ENCODE results near the gene SLC17A2. TPM values are rescaled to one million over a fixed set of nuclear protein-coding genes. Genes with fewer than 3 reads are reported as not detected.
"Not testable (repeated sequence)": the region's sequence is repeated elsewhere in the genome, so short reads cannot be mapped to it uniquely, and the experiment has no call there.

Gene SLC17A2
- total RNA-seq, 1 donor from 2014 or later, result not detected

DNA sequence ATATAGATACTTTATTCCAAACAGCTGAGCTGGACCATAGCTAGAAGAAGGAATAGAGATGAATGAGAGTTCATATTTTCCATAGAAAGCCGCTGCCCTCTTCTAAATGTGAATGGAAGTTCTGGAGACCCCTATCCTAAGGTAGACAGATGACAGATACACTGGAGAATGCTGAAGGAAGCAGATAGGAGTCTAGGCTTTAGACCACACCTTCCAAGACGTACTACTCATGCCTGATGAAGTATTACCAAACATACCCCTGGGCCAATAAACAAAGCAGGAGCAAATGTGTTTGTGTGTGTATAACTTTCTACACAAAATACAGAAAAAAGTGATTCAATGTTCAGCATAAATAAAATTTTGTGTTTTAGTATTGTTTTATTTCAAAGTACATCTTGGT lies 9.1 kb upstream of the SLC17A2 start:
- no peak for DNase-seq (ENCODE audit: extremely low spot score, unreplicated experiment)
- H3K9me3 Mint-ChIP-seq (ENCODE audit: unreplicated experiment), result no peaks in the 10 kb centered on the region

DNA sequence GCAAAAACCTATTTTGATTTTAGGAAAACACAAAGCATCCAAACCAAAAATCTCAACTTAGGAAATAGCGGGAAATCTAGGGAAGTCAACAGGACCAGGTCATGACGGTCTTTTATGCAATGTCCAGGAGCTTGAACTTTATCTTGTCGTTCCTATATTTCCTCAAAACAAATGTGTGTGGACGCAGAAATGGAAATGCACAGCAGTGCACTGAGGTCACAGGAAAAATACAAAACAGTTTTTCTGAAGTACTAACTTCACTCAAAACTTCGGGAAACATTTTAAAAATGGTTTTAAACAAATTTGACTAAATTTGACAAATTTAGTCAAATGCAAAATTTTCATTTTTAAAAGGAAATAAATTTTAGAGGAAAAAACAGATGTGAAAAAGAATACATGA lies 5.5 kb upstream of the SLC17A2 start:
- H3K4me3 Mint-ChIP-seq (ENCODE audit: unreplicated experiment), result no peak overlapping the region
- TF ChIP-seq, protein P1, sequence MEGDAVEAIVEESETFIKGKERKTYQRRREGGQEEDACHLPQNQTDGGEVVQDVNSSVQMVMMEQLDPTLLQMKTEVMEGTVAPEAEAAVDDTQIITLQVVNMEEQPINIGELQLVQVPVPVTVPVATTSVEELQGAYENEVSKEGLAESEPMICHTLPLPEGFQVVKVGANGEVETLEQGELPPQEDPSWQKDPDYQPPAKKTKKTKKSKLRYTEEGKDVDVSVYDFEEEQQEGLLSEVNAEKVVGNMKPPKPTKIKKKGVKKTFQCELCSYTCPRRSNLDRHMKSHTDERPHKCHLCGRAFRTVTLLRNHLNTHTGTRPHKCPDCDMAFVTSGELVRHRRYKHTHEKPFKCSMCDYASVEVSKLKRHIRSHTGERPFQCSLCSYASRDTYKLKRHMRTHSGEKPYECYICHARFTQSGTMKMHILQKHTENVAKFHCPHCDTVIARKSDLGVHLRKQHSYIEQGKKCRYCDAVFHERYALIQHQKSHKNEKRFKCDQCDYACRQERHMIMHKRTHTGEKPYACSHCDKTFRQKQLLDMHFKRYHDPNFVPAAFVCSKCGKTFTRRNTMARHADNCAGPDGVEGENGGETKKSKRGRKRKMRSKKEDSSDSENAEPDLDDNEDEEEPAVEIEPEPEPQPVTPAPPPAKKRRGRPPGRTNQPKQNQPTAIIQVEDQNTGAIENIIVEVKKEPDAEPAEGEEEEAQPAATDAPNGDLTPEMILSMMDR (IDR thresholded peaks at IDR 0.05), result no peak
- no peaks in the 10 kb centered on the region for H3K9me3 Mint-ChIP-seq (ENCODE audit: unreplicated experiment)
- peaks cover 14% of the 10 kb centered on the region for H3K27me3 Mint-ChIP-seq (ENCODE audit: unreplicated experiment)
- H3K4me1 Mint-ChIP-seq (ENCODE audit: unreplicated experiment), result no peaks in the 10 kb centered on the region
- DNase-seq (ENCODE audit: extremely low spot score, unreplicated experiment), result no peak
- H3K36me3 Mint-ChIP-seq (ENCODE audit: unreplicated experiment), result no peaks in the 10 kb centered on the region
- no peak overlapping the region for H3K27ac Mint-ChIP-seq (ENCODE audit: unreplicated experiment)

More for the DNA sequence above, 9.1 kb upstream of the SLC17A2 start:
- Mint-ChIP-seq H3K36me3 (ENCODE audit: unreplicated experiment) (no peaks in the 10 kb centered on the region), H3K27me3 (ENCODE audit: unreplicated experiment) (peaks cover 16% of the 10 kb centered on the region), H3K4me1 (ENCODE audit: unreplicated experiment) (no peaks in the 10 kb centered on the region), H3K4me3 (ENCODE audit: unreplicated experiment) (no peak overlapping the region), H3K27ac (ENCODE audit: unreplicated experiment) (no peak overlapping the region)
- TF ChIP-seq, protein P1 (IDR thresholded peaks at IDR 0.05), result no peak

DNA sequence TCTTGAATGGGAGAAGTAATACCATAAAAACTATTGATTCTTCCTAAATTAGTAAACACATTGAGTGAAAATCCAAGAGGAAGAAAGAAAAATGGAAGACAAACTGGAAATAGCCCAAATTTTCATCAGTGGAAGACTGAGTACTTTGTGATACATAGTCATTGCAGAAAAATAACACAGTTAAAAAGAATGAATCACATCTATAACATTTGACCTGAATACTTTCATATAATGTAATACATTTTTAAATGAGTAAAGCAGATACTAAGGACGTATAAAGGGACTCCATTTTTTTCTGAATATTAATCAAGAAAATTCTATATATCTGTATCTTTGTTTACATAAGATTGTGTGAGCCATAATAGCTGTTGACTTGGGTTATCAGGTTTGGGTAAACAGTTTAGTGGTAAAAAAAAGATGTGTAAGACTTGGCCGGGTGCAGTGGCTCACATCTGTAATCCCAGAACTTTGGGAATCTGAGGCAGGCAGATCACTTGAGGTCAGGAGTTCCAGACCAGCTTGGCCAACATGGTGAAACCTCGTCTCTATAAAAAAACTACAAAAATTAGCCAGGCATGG lies 4.3 kb upstream of the SLC17A2 start:
- Mint-ChIP-seq H3K27me3 (ENCODE audit: unreplicated experiment) (peaks cover 14% of the 10 kb centered on the region), H3K4me3 (ENCODE audit: unreplicated experiment) (no peak overlapping the region), H3K27ac (ENCODE audit: unreplicated experiment) (no peak overlapping the region), H3K9me3 (ENCODE audit: unreplicated experiment) (no peaks in the 10 kb centered on the region), H3K36me3 (ENCODE audit: unreplicated experiment) (no peaks in the 10 kb centered on the region), H3K4me1 (ENCODE audit: unreplicated experiment) (no peaks in the 10 kb centered on the region)
- no peak for DNase-seq (ENCODE audit: extremely low spot score, unreplicated experiment)
- TF ChIP-seq, protein P1 (IDR thresholded peaks at IDR 0.05), result no peak

DNA sequence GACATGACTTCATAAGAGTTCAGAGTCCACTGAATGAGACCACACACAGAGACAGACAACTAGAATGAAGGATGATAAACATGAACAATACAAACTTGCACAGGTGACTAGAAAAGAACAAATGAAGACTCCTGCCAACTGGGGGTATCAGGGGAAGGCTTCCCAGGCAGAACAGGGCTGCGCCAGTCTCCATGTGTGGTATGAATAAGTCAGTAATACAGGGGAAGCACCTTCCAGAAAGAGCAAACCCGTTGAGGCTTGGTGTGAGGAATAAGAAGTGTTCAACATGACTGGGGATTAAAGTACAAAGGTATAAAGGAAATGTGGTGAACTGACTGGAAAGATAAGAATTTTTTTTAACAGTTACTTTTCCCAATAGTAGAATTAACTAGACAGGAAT lies 3.7 kb upstream of the SLC17A2 start:
- Mint-ChIP-seq H3K4me1 (ENCODE audit: unreplicated experiment) (no peaks in the 10 kb centered on the region), H3K4me3 (ENCODE audit: unreplicated experiment) (no peak overlapping the region), H3K9me3 (ENCODE audit: unreplicated experiment) (no peaks in the 10 kb centered on the region), H3K27ac (ENCODE audit: unreplicated experiment) (no peak overlapping the region), H3K36me3 (ENCODE audit: unreplicated experiment) (no peaks in the 10 kb centered on the region), H3K27me3 (ENCODE audit: unreplicated experiment) (peaks cover 14% of the 10 kb centered on the region)
- no peak for DNase-seq (ENCODE audit: extremely low spot score, unreplicated experiment)
- TF ChIP-seq, protein P1 (IDR thresholded peaks at IDR 0.05), result no peak

DNA sequence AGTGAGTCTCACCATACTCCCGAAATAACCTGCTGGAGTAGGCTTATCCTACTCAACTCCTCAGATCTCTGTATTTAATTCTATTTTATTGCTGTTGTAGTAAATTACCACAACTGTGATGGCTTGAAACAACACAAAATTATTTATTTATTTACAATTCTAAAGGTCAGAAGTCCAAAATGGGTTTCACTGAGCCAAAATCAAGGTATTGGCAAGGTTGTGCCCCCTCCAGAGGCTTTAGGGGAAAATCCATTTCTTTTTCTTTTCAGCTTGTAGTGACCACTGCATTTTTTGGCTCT lies 869 bp upstream of the SLC17A2 start:
- no peak overlapping the region for H3K27ac Mint-ChIP-seq (ENCODE audit: unreplicated experiment)
- H3K4me3 Mint-ChIP-seq (ENCODE audit: unreplicated experiment), result no peak overlapping the region
- TF ChIP-seq, protein P1 (IDR thresholded peaks at IDR 0.05), result no peak
- H3K4me1 Mint-ChIP-seq (ENCODE audit: unreplicated experiment), result no peaks in the 10 kb centered on the region
- peaks cover 14% of the 10 kb centered on the region for H3K27me3 Mint-ChIP-seq (ENCODE audit: unreplicated experiment)
- no peak for DNase-seq (ENCODE audit: extremely low spot score, unreplicated experiment)
- H3K9me3 Mint-ChIP-seq (ENCODE audit: unreplicated experiment), result no peaks in the 10 kb centered on the region
- H3K36me3 Mint-ChIP-seq (ENCODE audit: unreplicated experiment), result no peaks in the 10 kb centered on the region

DNA sequence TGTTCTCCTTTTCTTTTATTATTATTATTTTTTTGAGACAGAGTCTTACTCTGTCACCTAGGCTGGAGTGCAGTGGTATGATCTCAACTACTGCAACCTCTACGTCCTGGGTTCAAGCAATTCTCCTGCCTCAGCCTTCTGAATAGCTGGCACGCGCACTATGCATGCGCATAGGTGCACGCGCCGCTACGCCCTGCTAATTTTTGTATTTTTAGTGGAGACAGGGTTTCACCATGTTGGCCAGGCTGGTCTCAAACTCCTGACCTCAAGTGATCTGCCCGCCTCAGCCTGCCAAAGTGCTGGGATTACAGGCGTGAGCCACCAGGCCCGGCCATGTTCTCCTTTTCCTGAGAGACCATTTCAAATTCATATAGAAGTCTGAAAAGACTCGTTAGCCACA lies 706 bp downstream of the SLC17A2 start:
- H3K4me3 Mint-ChIP-seq (ENCODE audit: unreplicated experiment); H3K36me3 Mint-ChIP-seq (ENCODE audit: unreplicated experiment); H3K9me3 Mint-ChIP-seq (ENCODE audit: unreplicated experiment); H3K27me3 Mint-ChIP-seq (ENCODE audit: unreplicated experiment); DNase-seq (ENCODE audit: extremely low spot score, unreplicated experiment); H3K27ac Mint-ChIP-seq (ENCODE audit: unreplicated experiment); H3K4me1 Mint-ChIP-seq (ENCODE audit: unreplicated experiment): not testable (repeated sequence)

All from osteocyte (in vitro differentiated cells).